Lung (tissue), 12 donors: ENCODE results near the gene HS6ST2. TPM values are rescaled to one million over a fixed set of nuclear protein-coding genes. Genes with fewer than 3 reads are reported as not detected.

Experiments used
- ATAC-seq: fragments of 200-7000 bp; cut with Tn5 transposase; one replicate; pipeline ENCODE4 v1.9.1; 2020; ENCODE audit warnings: moderate number of reproducible peaks; ENCODE audit not compliant: insufficient read depth, low FRiP score
- DNase-seq, 3 donors: peaks; one replicate each; pipeline ENCODE4 v3.0.0-alpha.2; 2013 to 2017
- H3K27ac ChIP-seq, 2 donors: one replicate each; pipeline ENCODE4 v1.5.1; 2013; ENCODE audit warnings: mild to moderate bottlenecking in 2 of 2, moderate library complexity in 2 of 2, control low read depth in 1 of 2, inconsistent platforms in 1 of 2, low read depth in 1 of 2, low read length in 1 of 2
- H3K27me3 ChIP-seq, 3 donors: one replicate each; pipeline ENCODE4 v1.5.1; 2013; ENCODE audit warnings: low read length in 2 of 3; ENCODE audit not compliant: control insufficient read depth in 3 of 3, insufficient read depth in 3 of 3
- H3K36me3 ChIP-seq, 4 donors: one replicate each; pipeline ENCODE4 v1.5.1; 2013; ENCODE audit warnings: low read length in 4 of 4, mild to moderate bottlenecking in 1 of 4, moderate library complexity in 1 of 4; ENCODE audit not compliant: control insufficient read depth in 4 of 4, insufficient read depth in 4 of 4
- H3K4me1 ChIP-seq, 5 donors: one replicate each; pipeline ENCODE4 v1.5.1; 2013; ENCODE audit warnings: low read length in 5 of 5, mild to moderate bottlenecking in 2 of 5, moderate library complexity in 1 of 5; ENCODE audit not compliant: control insufficient read depth in 5 of 5, insufficient read depth in 5 of 5
- H3K4me3 ChIP-seq: one replicate; pipeline ENCODE4 v1.5.1; 2013; ENCODE audit warnings: mild to moderate bottlenecking, control low read depth, moderate library complexity
- H3K9ac ChIP-seq, 2 donors: one replicate each; pipeline ENCODE4 v1.5.1; 2013; ENCODE audit warnings: low read length in 2 of 2, control low read depth in 1 of 2; ENCODE audit not compliant: insufficient read depth in 1 of 2
- H3K9me3 ChIP-seq, 4 donors: one replicate each; pipeline ENCODE4 v1.5.1; 2013; ENCODE audit warnings: low read length in 3 of 4, mild to moderate bottlenecking in 1 of 4, moderate library complexity in 1 of 4; ENCODE audit not compliant: control insufficient read depth in 4 of 4, insufficient read depth in 3 of 4
- CTCF ChIP-seq: IDR thresholded peaks from 2 replicates; pipeline ENCODE4 v1.5.1; 2012; ENCODE audit warnings: mild to moderate bottlenecking; ENCODE audit errors: control extremely low read depth, extremely low read depth
- WGBS, 2 donors: extraction: QIAGEN DNeasy Blood & Tissue Kit; methylation state at CpG; one replicate each; pipeline ENCODE4 v1.1.7; 2013; 5-methylcytosine and 5-hydroxymethylcytosine counted together
- polyA plus RNA-seq, 2 donors: library from polyadenylated mRNA; stranded (reverse); fragments of 200-250 nt; gene quantifications; one replicate each; pipeline ENCODE4 v1.2.1, GENCODE V29; 2013
- total RNA-seq, 2 donors: library from RNA; depleted of rRNA in 1 of 2; stranded (reverse); fragments of >200 nt in 1 of 2; gene quantifications; one replicate each; pipeline ENCODE4 v1.2.1, GENCODE V29; 2014 to 2021
- donor health status: control.
- donor health status: control.
- donor health status: Bipolar disorder and iron deficiency.
- donor health status: healthy.
- donor health status: DM: yes; HTN: yes; CAD: no.

The HS6ST2 gene
- total and polyA plus RNA-seq, 4 donors = 0.28 to 14.3 (median 2.2) TPM

GRCh38 chrX:132639446-132639845 lies 319.0 kb downstream of the HS6ST2 start:
- H3K4me3 ChIP-seq = no peak overlapping the region
- no peaks in the 10 kb centered on the region for H3K9me3 ChIP-seq
- peaks cover 0 to 3% (median 0%) of the 10 kb centered on the region in 5 donors for H3K4me1 ChIP-seq
- no peak overlapping the region for H3K9ac ChIP-seq
- DNase-seq (peak in 2 of 3 donors; percentile 15 to 61), ATAC-seq (no peak)
- H3K27ac ChIP-seq = no peak overlapping the region
- no peak for TF ChIP-seq CTCF
- H3K27me3 ChIP-seq = peaks cover 3 to 34% (median 22%) of the 10 kb centered on the region in 3 donors
- no peaks in the 10 kb centered on the region for H3K36me3 ChIP-seq

GRCh38 chrX:132638313-132638712 lies 320.1 kb downstream of the HS6ST2 start:
- no peaks in the 10 kb centered on the region for H3K36me3 ChIP-seq
- peaks cover 0 to 3% (median 0%) of the 10 kb centered on the region in 5 donors for H3K4me1 ChIP-seq
- no peak for TF ChIP-seq CTCF
- no peak overlapping the region for H3K4me3 ChIP-seq
- ATAC-seq = no peak
- H3K9me3 ChIP-seq = no peaks in the 10 kb centered on the region
- H3K27me3 ChIP-seq = peaks cover 3 to 31% (median 21%) of the 10 kb centered on the region in 3 donors
- WGBS, 2 donors = 60 to 100% methylated on average over 1 of the region's 1 CpG
- no peak overlapping the region for H3K9ac ChIP-seq
- H3K27ac ChIP-seq = no peak overlapping the region
- no peak for DNase-seq

GRCh38 chrX:132636080-132636479 lies 322.3 kb downstream of the HS6ST2 start:
- no peaks in the 10 kb centered on the region for H3K36me3 ChIP-seq
- 49 to 74% methylated on average over 3 of the region's 3 CpGs for WGBS, 2 donors
- H3K27me3 ChIP-seq = peaks cover 0 to 18% (median 17%) of the 10 kb centered on the region in 3 donors
- H3K9ac ChIP-seq = no peak overlapping the region
- ATAC-seq (no peak), DNase-seq (peak in 2 of 3 donors; percentile 14 to 37)
- H3K4me1 ChIP-seq = peaks cover 0 to 3% (median 0%) of the 10 kb centered on the region in 5 donors
- no peak overlapping the region for H3K4me3 ChIP-seq
- H3K27ac ChIP-seq = no peak overlapping the region
- no peaks in the 10 kb centered on the region for H3K9me3 ChIP-seq
- no peak for TF ChIP-seq CTCF

- H3K36me3 ChIP-seq = no peaks in the 10 kb centered on the region
- DNase-seq (no peak), ATAC-seq (no peak)
- no peaks in the 10 kb centered on the region for H3K9me3 ChIP-seq
- TF ChIP-seq CTCF = no peak
- H3K4me1 ChIP-seq = peaks cover 0 to 2% (median 0%) of the 10 kb centered on the region in 5 donors
- H3K27ac ChIP-seq = no peak overlapping the region
- H3K4me3 ChIP-seq = no peak overlapping the region
- H3K27me3 ChIP-seq = peaks cover 0 to 13% (median 6%) of the 10 kb centered on the region in 3 donors
- WGBS, 2 donors = 33 to 86% methylated on average over 1 of the region's 1 CpG
- no peak overlapping the region for H3K9ac ChIP-seq
Measured at GRCh38 chrX:132634521-132634920, 323.9 kb downstream of the HS6ST2 start.
